Stimulated activated effector memory CD8-positive, alpha-beta T cell treated with anti-CD3 and anti-CD28 coated beads, Interleukin-12 subunit alpha, Interleukin-12 subunit beta, amount 100 ng/mL, for 72 hours (primary cell): ENCODE measurements around the gene ADAM8.
"Not testable (repeated sequence)": the region's sequence is repeated elsewhere in the genome, so short reads cannot be mapped to it uniquely, and the experiment has no call there.

Source experiments
- ATAC-seq: fragments of 150-1000 bp; cut with Tn5 transposase; 2 replicates; pipeline ENCODE4 v1.10.0; 2021
- DNase-seq, 2 donors: peaks; one replicate each; pipeline ENCODE4 v3.0.0; 2021 to 2022; ENCODE audit warnings: low spot score in 2 of 2
- H3K27ac Mint-ChIP-seq: one replicate; pipeline ENCODE4 v1.8.0; 2022; ENCODE audit warnings: mild to moderate bottlenecking, mixed read lengths
- H3K36me3 Mint-ChIP-seq: one replicate; pipeline ENCODE4 v1.8.0; 2022; ENCODE audit warnings: mild to moderate bottlenecking, mixed read lengths
- H3K4me1 Mint-ChIP-seq: one replicate; pipeline ENCODE4 v1.8.0; 2022; ENCODE audit warnings: mixed read lengths
- H3K4me3 Mint-ChIP-seq: one replicate; pipeline ENCODE4 v1.8.0; 2022; ENCODE audit warnings: mild to moderate bottlenecking, mixed read lengths
- H3K9me3 Mint-ChIP-seq: one replicate; pipeline ENCODE4 v1.8.0; 2022; ENCODE audit warnings: mixed read lengths

Gene ADAM8

DNA sequence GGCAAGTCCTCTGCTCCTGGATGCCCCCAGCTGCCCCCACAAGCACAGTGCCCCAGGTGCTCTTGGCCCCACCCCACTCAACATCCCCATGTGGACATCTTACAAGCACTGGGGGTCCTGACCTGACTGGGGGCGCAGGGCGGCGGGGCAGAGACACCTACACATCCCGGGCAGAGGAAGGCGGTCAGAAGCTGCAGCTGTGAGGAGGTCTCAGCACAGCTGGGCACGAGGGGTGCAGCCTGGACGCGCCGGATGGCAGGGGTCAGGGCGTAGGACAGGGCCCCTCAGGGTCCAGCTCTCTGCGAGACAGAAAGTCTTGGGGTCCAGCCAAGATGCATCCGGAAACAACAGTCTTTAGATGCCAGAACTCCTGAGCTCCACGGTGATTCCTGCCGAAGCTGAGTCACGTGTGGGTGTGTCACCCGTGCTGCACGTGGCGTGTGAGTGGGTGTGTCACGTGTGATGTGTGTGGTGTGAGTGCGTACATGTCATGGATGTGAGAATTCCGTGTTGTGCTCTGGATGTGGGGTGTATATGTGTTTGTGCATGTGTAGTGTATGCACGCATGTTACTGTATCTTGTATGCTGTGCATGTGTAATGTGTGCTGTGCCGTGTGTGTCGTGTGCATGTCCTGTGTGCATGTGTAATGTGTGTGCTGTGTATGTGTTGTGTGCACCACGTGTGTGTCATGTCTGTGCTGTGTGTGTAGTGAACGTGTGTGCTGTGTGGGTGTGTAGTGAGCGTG is 33.9 kb downstream of the ADAM8 start:
- DNase-seq (no peak), ATAC-seq (no peak)
- Mint-ChIP-seq H3K4me1 (peaks cover 36% of the 10 kb centered on the region), H3K36me3 (no peaks in the 10 kb centered on the region), H3K4me3 (peak overlapping the region; percentile 57), H3K9me3 (no peaks in the 10 kb centered on the region), H3K27ac (no peak overlapping the region)

DNA sequence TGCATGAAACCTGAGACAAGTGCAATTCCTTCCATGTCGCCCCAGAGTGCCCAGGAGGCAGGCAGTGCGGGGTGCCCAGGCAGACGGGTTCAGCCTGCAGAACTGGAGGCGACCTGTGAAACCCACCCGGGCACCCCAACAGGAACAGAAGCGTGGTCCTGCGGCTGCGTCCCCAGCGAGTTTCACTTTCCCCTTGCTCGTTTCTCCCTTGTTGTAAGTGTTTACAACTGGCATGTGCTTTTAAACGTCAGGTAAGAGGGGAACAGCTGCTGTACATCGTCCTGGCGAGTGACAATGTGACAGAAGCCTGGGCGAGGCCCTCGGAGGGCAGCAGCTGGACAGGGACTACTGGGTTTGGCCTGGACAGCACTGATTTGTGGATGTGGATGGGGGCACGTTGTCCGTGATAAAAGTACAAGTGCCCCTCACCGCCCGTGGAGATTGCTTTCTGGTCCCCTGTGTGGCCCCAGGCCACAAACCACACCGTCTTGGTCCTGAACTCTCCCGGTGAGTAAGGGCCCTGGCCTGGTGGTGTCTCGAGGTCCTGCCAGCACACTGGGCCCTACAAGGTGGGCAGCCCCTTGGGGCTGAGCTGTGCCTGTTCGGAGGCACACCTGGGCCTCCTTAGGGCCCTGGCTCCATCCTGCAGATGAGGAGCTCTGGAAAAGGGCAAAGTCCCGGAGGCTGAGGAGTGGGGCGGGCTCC is 35.0 kb downstream of the ADAM8 start:
- DNase-seq (no peak), ATAC-seq (peak; percentile 3)
- H3K27ac Mint-ChIP-seq, result peak overlapping the region; percentile 29
- H3K9me3 Mint-ChIP-seq, result no peaks in the 10 kb centered on the region
- no peaks in the 10 kb centered on the region for H3K36me3 Mint-ChIP-seq
- H3K4me3 Mint-ChIP-seq, result peak overlapping the region; percentile 57
- peaks cover 30% of the 10 kb centered on the region for H3K4me1 Mint-ChIP-seq

DNA sequence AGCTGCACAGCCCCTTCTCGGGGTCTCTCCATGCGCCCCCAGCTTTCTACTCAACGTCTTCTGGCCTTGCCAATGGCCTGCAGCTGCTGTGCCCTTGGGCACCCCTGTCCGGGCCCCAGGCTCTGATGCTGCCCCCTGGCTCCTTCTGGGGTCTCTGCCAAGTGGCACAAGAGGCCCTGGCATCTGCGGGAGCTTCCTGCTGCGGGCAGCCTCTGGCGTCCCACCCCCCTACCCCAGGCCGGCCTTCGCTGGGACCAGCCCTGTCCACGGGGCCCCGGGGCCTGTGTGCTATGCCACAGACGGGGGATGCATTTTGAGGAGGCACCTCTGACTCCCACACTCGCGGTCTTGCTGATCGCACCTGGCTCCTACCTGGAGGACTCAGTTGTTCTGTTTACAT is 36.7 kb downstream of the ADAM8 start:
- ATAC-seq (no peak), DNase-seq (no peak)
- no peaks in the 10 kb centered on the region for H3K9me3 Mint-ChIP-seq
- no peaks in the 10 kb centered on the region for H3K36me3 Mint-ChIP-seq
- no peak overlapping the region for H3K4me3 Mint-ChIP-seq
- H3K27ac Mint-ChIP-seq, result no peak overlapping the region
- peaks cover 30% of the 10 kb centered on the region for H3K4me1 Mint-ChIP-seq

DNA sequence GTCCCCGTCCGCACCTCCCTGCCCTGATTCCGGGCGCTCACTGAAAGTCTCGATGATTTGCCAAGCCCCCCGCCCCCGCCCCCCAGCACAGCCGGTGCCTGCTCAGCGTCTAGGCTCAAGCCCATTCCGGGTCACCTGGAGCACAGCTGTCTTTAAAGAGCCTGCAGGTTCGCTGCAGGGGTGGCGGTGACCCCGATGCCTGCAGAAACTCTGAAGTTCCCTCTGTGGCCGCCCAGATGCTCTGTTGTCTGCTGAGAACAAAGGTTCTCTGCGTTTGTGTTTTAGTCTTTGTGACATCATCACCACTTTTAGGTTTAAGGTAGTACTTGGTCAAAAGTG is 38.2 kb downstream of the ADAM8 start:
- peaks cover 29% of the 10 kb centered on the region for H3K4me1 Mint-ChIP-seq
- DNase-seq (no peak), ATAC-seq (no peak)
- no peak overlapping the region for H3K27ac Mint-ChIP-seq
- no peaks in the 10 kb centered on the region for H3K36me3 Mint-ChIP-seq
- H3K4me3 Mint-ChIP-seq, result no peak overlapping the region
- no peaks in the 10 kb centered on the region for H3K9me3 Mint-ChIP-seq

DNA sequence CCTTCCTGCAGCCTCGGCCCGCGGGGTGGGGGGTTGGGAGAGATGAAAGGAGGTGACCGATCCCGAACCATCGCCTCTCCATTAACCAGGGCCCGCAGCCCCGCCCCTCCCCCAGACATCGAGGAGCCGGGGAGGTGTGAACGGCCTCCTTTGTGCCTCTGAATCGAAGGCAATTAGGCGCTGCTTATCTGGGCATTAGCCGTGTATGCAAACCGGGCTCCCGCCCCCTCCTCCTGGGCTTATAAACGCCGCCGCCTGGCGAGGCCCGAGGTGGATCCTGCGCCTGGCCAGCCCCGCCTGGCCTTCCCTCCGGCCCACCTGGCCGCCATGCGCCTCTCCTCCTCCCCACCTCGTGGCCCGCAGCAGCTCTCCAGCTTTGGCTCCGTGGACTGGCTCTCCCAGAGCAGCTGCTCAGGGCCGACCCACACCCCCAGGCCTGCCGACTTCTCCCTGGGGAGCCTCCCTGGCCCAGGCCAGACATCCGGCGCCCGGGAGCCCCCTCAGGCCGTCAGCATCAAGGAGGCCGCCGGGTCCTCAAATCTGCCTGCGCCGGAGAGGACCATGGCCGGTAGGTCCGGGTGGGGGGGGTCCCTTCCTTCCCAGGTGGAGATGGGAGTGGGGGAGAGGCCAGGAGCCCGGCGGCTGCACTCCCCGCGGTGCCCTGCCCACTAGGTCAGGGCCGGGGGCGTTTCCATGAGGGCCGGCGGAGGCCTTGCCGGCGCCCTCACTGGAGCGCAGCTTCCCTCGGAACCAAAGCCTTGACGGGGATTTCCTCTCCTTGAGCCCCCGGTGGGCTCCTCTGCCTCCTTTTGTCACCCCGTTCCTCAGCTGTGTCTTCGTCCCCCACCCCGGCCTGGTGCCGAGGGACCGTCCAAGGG is 38.8 kb downstream of the ADAM8 start, which contains the start of gene VENTX:
VENTX (plus strand) TSS at position 268 of the 878 bp plus-strand sequence; CDS start at position 328, 60 bp downstream.
- Mint-ChIP-seq H3K4me3 (peak within 1 kb of the TSS; percentile 38), H3K4me1 (peaks cover 23% of the 10 kb centered on the region), H3K36me3 (no peaks in the 10 kb centered on the region), H3K9me3 (no peaks in the 10 kb centered on the region), H3K27ac (no peak within 1 kb of the TSS)
- no peak for ATAC-seq
- no peak for DNase-seq

DNA sequence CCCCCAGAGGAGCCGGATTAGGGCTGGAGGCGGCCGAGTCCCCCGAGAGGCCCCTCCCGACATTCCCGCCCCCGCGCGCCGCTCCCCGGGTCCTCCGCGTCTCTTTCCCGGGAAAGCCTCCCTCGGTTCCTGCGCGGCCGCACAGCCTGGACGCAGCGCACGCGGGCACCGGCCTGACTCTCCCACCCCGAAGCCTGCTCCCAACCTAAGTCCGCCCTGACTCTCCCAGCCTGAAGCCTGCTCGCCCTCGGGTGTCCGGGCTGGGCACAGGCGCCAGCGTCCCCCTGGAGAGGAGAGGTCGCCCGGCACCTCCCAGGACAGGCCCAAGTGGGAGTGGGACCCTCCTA is 39.5 kb downstream of the ADAM8 start:
- H3K4me3 Mint-ChIP-seq, result peak overlapping the region; percentile 38
- DNase-seq, result no peak
- H3K36me3 Mint-ChIP-seq, result no peaks in the 10 kb centered on the region
- no peak for ATAC-seq
- no peaks in the 10 kb centered on the region for H3K9me3 Mint-ChIP-seq
- no peak overlapping the region for H3K27ac Mint-ChIP-seq
- peaks cover 17% of the 10 kb centered on the region for H3K4me1 Mint-ChIP-seq

DNA sequence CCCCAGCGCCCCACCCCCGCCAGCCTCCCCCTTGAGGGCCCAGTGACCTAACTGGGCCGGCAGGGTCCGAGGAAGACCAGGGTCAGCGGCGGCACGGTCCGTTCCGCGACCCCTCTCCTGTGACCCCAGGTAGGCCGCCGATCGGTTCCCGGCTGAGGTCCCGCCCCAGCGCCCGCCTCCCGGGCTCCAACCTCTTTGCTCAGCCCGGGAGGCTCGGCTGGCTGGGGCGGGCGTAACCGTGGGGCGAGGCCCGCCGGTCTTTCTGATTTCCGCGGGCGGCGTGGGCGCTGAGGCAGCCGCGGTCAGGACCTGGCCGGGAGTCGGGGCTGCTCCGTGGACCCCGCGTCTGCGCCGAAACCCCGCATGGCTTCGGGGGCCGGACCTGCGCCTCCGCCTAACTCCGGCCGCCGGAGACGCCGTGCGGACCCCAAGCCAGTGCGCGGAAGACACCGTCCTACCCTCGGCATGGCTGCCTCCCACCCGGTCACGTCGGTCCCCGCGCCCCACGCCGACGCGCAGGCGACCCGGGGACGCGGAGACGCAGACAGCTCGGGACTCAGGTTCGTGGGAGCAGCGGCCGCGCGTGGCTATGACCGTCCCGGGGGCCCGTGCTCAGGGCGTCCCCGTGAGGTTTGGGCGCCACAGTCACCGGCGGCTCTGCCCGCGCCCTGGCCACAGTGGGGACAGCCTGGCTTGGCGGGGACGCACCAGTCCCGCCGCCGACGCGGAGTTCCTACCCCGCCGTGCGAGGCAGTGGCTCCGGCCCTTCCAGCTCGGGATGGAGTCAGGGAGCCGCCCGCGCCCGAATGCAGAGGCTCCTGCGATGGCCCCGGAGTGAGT is 40.0 kb downstream of the ADAM8 start:
- Mint-ChIP-seq H3K4me1 (peaks cover 12% of the 10 kb centered on the region), H3K27ac (no peak overlapping the region), H3K9me3 (no peaks in the 10 kb centered on the region), H3K36me3 (no peaks in the 10 kb centered on the region), H3K4me3 (peak overlapping the region; percentile 68)
- peak; percentile 19 for ATAC-seq
- DNase-seq, result no peak

DNA sequence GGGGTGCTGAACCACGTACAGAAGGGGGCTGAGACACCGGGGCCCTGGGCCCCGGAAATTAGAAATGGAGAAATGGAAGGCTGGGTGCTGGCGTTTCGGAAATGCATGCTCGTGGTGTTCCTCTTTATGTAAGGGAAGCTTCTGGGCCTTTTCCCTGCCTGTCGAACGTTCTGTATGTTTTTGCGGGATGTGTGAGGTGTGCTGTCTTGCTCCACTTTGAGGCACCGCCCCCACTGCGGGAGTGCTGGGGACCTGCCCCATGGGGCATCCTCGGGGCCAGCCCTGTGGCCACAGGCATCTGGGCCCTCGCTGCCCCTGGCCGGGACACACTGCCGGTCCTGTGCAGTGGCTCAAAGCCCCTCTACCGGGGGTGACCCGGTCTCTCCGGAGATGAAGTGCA is 40.7 kb downstream of the ADAM8 start:
- Mint-ChIP-seq H3K4me1 (peaks cover 5% of the 10 kb centered on the region), H3K9me3 (no peaks in the 10 kb centered on the region), H3K36me3 (no peaks in the 10 kb centered on the region), H3K27ac (no peak overlapping the region), H3K4me3 (peak overlapping the region; percentile 68)
- DNase-seq, result no peak
- ATAC-seq, result no peak

DNA sequence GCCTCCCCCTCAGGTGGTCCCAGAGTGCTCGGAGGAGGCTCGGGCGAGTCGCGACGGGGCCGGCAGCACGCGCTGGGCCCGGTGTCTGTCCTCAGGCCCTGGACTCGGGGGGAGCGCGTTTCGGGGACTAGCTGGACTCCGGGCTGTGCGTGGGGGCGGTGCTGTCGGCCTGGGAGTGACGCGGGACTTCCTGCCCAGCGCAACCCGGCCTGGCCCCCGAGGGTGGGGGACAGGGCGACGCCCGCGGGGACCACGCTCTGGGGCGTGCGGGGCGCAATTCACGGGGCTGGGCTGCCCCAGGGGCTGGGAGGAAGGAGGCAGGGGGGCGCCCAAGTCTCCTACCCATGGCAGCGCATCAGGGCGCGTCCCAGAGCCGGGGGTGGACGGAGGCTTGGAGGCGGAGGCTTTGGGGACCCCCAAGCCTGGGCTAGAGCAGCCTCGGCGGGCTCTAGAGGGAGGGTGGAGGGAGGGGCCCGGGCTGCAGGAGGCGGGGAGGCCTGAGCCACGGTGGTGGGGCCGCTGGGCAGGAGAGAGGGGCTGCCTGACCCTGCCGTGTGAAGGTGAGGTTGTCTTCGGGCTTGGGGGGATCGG is 41.3 kb downstream of the ADAM8 start:
- ATAC-seq (peak; percentile 43), DNase-seq (no peak)
- no peaks in the 10 kb centered on the region for H3K4me1 Mint-ChIP-seq
- no peaks in the 10 kb centered on the region for H3K36me3 Mint-ChIP-seq
- H3K27ac Mint-ChIP-seq, result no peak overlapping the region
- no peaks in the 10 kb centered on the region for H3K9me3 Mint-ChIP-seq
- H3K4me3 Mint-ChIP-seq, result peak overlapping the region; percentile 68

DNA sequence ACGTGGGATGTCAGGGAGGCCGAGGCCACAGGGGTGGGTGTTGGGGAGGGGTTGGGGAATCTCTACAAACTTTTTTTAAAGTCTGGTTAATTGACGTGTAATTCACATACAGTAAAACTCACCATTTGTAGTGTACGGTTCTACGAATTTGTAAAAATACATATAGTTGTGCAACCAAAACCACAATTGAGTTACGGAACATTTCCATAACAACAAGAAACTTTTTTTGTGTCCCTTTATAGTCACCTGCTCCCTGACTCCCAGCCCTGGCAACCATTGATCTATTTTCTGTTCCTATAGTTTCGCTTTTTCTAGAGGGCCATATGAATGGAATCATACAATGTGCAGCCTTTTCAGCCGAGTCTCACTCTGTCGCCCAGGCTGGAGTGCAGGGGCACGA is 41.9 kb downstream of the ADAM8 start:
- peak overlapping the region; percentile 68 for H3K4me3 Mint-ChIP-seq
- H3K36me3 Mint-ChIP-seq, H3K9me3 Mint-ChIP-seq, H3K4me1 Mint-ChIP-seq, DNase-seq, ATAC-seq, H3K27ac Mint-ChIP-seq: not testable (repeated sequence)

DNA sequence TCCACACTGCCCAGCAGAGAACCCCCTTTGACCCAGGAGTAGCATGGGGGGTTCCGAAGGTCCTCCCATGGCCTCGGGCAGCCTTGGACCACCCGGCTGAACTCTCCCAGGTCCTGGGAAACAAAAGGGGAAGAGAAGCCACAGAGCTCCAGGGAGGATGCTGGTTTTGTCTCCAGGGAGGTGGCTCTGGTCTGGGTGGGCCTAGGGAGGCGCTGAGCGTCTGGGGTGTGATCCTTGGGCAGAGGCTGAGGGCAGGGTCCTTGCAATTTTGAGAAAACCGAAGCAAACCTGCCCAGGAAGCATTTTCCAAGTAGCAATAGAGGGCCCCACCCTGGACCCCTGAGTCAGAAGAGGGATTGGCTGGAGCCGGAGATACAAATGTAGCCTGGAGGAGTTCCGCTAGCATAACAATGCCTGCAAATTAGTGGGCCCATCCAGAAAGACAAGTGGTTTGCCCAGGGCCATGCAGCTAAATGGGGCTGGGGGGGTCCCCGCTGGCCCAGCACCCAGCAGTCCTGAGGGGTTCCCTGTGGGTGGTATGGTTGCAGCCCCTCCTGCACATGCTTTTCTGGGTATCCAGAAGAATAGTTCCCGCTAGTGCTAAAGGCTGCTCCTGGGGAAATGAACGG is 44.6 kb downstream of the ADAM8 start:
- Mint-ChIP-seq H3K4me3 (peak overlapping the region; percentile 24), H3K4me1 (peaks cover 7% of the 10 kb centered on the region), H3K27ac (no peak overlapping the region), H3K9me3 (no peaks in the 10 kb centered on the region), H3K36me3 (no peaks in the 10 kb centered on the region)
- DNase-seq (no peak), ATAC-seq (no peak)

DNA sequence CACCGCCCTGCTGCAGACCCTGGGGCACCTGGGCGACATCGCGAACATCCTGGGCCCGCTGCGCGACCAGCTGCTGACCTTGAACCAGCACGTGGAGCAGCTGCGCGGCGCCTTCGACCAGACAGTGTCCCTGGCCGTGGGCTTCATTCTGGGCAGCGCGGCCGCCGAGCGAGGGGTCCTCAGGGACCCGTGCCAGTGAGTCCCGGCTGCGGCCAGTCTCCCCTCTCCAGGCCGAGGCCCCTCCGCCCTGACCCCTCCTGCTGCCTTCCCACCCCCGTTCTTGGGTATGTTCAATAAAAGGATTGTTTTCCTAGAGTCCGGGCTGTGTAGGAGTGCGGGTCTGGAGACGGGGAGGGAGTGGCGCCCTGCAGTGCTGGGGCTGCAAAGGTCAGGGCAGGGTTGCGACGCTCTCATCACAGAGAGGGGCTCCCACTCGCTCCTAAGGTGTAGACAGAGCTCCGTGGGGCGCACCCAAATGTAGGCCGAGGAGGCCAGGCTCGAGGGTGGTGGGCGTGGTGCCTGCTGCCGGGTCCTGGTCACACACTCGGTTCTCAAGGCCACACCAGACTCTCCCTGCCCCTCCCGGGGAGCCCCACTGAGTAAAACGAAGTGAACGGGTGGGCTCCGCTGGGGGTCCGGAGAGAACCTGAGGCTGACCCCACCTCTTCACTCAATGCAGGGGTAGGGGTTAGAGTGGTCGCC is 45.3 kb downstream of the ADAM8 start:
- DNase-seq (no peak), ATAC-seq (no peak)
- Mint-ChIP-seq H3K36me3 (no peaks in the 10 kb centered on the region), H3K4me3 (peak overlapping the region; percentile 24), H3K27ac (no peak overlapping the region), H3K9me3 (no peaks in the 10 kb centered on the region), H3K4me1 (peaks cover 13% of the 10 kb centered on the region)

DNA sequence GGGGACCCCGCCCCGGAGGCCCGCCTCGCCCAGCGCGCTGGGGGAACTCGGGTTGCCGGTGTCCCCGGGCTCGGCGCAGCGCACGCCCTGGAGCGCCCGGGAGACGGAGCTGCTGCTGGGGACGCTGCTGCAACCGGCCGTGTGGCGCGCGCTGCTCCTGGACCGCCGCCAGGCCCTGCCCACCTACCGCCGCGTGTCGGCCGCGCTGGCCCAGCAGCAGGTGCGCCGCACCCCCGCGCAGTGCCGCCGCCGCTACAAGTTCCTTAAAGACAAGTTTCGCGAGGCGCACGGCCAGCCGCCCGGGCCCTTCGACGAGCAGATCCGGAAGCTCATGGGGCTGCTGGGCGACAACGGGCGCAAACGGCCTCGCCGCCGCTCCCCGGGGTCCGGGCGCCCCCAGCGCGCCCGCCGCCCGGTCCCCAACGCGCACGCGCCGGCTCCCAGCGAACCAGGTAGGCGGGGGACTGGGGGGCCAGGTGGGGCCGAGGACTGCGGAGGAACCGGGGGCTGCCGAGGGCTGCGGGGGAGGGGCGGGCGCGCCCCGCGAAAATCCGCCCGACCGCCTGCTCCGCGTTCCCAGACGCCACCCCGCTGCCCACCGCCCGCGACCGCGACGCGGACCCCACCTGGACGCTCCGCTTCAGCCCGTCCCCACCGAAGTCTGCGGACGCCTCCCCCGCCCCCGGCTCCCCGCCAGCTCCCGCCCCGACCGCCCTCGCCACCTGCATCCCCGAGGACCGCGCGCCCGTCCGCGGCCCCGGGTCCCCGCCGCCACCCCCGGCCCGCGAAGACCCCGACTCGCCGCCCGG is 46.1 kb downstream of the ADAM8 start:
- peak overlapping the region; percentile 24 for H3K4me3 Mint-ChIP-seq
- no peaks in the 10 kb centered on the region for H3K9me3 Mint-ChIP-seq
- ATAC-seq, result no peak
- H3K4me1 Mint-ChIP-seq, result peaks cover 21% of the 10 kb centered on the region
- no peak for DNase-seq
- no peaks in the 10 kb centered on the region for H3K36me3 Mint-ChIP-seq
- H3K27ac Mint-ChIP-seq, result no peak overlapping the region
